ENCODE measurements around the gene ITGA4. TPM values are rescaled to one million over a fixed set of nuclear protein-coding genes. Genes with fewer than 3 reads are reported as not detected.
A peak's percentile ranks its signal among the peaks of the same experiment; 100 is the strongest.

ITGA4 gene
- total RNA-seq, 1 donor from 2014 or later: 2.3 TPM

DNA sequence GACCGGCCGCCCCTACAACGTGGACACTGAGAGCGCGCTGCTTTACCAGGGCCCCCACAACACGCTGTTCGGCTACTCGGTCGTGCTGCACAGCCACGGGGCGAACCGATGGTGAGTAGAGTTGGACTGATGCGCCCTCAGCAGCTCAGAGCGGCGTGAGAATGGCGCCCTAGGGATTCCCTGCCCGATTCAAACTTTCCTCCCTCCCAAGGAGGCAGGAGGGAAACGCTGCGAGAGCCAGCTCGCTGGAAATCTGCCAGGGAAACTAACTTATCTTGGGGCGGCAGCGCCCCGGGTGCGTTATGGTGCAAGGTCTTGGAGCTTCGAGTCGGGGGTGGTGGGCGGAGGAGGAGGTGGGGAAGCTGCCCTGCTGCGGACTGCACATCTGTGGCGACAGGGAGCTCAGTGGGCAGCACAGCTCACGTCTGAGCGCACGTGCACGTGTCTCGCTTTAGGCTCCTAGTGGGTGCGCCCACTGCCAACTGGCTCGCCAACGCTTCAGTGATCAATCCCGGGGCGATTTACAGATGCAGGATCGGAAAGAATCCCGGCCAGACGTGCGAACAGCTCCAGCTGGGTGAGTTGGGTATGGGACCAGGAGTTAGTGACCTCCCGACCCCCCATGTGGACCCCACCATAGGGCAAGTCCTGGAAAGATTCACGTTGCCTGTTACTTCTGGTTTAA lies 697 bp downstream of the ITGA4 start:
- peak; percentile 46 for DNase-seq (ENCODE audit: low spot score)
- ATAC-seq: peak; percentile 40

DNA sequence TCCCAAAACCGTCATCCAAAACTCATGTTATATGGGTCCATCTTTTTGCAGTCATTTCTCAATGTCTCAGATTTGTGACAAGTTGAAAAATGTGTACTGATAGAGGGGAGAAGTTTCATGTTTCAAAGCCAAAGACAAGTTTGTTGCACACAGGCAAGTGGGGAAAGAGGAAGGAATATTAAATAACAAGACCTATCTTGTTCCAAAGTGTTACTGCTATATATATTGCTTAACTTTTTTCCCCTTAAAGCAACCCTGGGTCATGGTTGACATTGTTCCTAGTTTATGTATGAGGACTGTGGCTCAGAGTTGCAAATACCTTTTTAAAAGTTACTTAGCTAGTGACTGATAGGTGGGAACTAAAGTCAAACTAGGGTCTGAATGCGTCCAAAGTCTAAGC lies 1.7 kb downstream of the ITGA4 start:
- DNase-seq (ENCODE audit: low spot score) (no peak), ATAC-seq (no peak)

DNA sequence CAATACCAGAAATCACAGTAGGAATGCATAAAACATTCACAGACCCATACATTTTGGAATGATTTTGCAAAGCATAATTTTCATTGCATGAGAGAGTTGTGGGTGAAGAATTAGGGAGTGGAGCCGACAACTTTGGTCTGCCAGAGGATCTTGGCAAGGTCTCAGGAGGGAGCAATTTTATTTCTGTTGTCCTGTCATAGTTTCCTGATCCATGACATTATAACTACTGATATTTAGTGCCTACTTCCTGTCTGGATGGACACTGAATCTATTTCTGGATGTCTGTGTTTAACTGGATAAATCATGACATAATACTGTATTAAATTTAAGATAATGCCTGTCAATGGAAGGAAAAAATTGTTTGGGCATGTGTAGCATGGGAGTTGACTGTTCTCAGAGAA lies 2.4 kb downstream of the ITGA4 start:
- ATAC-seq: no peak

DNA sequence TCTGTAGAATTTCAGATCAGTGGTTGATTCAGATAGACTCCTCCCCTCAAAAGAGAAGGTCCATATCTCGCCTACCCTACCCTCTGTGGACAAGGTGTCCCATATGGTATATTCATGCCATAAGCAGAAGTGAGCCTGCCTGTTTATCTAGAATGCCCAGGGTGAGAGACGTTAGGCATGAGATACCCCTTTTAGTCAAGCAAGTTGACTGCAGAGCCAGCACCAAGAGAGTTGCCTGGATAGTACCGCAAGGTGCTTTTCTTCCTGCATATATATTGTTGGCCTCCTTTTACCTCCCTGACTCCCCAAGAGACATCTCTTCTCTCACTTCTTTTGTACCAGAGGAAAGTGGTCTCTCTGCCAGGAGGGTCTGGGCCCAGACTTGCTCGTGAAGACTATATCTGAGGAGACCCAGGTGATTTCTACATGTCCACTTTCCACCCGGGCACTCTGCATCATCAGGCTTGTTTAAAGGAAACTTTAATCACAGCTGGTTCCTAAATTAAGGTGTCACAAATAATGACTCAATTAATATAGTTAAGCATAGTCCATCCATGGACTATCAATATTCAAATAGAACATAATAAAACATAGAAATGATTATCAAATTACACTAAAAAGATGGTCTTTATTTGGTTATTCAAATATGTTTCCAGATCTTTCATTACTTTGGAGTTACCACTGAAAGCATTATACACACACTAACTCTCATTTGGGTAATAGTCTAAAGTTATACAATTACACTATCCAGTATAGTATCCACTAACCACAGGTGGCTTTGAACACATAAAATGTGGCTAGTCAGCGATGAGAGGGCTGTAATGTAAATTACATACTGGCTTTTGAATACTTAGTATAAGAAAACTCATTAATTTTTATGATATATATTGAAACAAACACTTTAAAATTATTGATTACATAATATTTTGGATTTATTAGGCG lies 4.1 kb downstream of the ITGA4 start:
- ATAC-seq (no peak), DNase-seq (ENCODE audit: low spot score) (no peak)

More for the DNA sequence above, 2.4 kb downstream of the ITGA4 start:
- DNase-seq (ENCODE audit: low spot score): no peak

DNA sequence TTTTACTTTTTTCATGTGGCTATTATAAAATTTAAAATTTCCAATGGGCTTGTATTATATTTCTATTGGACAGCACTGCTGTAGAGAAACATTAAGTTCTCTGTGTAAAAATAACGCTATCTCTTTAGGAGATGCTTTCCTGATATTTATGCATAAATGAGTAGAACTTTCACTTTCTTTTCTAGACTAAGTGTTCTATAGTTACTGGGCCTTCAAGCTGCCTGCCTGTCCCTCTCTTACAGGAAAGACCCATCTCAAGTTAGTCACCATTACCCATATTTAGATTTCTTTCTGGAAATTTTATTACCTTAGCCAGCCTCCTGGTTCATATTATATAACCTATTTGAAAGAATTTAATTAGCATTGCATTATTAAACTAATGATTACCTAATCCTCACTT lies 4.8 kb downstream of the ITGA4 start:
- ATAC-seq (no peak), DNase-seq (ENCODE audit: low spot score) (no peak)

DNA sequence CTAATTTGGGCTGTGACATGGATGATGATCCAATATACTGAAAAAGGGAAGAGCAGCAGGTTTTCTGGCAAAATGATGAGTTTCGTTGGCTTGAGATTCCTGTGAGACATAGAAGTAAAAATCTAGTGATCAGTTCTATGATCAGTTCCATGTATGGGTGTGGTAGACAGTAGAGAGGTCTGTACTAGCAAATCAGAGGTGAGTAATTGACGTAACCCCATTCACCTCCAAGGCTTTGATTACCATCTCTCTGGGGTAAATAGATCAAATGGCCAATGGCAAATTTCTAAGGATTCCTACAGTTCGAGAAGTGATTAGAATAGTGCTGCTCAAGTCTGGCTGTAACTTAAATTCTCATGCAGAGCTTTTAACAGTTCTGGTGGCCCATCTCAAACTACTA lies 6.4 kb downstream of the ITGA4 start:
- ATAC-seq (no peak), DNase-seq (ENCODE audit: low spot score) (no peak)

DNA sequence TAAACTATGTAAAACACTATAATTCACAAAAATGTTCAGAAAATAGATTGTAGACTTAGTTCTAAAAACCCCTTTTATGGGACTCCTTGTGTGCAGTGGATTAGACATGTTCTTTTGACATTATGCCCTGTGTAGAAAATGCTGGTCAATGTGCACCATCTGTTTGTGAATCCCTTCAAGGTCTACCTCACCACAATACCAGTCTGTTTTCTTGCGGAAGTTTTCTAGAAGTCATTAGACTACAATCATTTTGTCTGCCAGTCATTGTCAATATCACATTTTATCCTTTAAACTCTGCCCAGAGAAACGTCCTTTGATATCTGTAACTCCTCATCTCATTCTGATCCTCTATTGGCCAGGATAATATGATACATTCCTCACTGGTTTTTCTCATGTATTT lies 7.8 kb downstream of the ITGA4 start:
- ATAC-seq: no peak

DNA sequence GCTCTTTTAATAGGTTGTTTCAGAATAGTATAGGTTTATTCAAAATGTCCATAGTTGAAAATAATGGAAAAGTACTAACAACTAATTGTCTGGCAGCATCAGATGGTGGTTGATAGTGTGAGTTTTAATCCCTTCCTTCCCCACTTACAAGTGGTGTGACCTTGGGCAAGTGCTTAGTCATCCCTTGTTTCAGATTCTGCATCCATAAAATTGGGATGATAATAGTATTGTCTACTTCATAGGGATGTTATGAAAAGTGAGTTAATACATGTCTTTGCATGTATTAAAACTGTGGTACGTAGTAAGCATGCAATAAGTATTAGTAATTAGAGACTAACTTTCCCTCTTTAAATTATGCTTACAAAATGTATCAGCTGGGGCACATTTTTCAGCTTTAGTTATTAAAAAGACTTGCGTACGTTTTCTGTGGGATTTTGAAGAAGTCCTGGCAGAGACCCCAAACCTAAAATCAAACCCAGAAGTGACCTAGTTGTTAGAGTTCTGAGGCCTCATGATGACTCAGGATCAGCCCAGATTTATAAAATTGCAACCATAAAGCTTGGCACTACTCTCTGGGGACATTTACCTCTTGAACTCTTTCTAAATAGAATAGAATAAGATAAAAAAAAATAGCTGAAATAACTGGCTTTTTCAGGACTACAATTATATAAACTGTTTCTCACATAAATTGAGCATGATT lies 8.6 kb downstream of the ITGA4 start:
- ATAC-seq: no peak
- DNase-seq (ENCODE audit: low spot score): no peak

More for the DNA sequence above, 7.8 kb downstream of the ITGA4 start:
- DNase-seq (ENCODE audit: low spot score): no peak

DNA sequence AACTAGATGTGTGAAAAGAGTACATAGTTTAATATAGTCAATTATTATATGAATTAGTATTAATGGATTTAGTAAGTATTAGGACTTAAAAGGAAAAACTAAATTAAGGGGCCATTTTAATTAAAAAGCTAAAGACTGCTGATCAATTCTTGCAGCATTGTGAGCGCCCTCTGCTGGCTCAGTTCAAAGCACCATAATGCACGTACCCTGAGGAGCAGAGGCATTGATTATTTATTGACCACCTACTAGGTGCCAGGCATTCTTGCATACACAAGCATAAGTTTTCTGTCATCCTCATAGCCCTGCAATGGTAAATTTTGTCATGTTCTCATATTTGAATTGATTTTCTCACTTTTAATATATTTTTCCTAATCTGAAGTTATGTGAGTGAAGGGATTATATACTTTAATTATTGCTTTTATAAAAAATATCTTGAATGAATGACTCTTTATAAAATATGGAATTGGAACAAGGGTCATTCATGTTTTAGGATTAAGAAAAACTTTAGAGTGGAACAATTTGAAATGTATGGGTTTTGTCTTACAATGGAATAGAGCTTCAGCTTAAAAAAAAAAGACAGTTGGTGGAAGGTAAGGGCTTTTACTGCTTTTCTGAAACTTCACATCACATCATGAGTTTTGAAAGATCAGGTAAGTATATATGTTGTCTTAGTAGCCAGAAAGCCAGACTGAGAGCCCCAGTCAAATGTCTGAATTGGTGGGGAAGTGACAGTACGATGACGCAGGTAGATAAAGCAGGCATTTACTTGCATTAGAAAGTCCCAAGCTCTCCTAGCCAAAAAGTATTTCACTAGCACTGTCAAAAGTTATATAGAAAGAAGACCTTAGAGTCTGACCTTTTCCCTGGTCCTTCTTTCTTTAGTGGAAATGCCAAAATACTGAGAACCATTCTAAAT lies 9.7 kb downstream of the ITGA4 start:
- ATAC-seq (peak; percentile 53), DNase-seq (ENCODE audit: low spot score) (peak; percentile 61)

DNA sequence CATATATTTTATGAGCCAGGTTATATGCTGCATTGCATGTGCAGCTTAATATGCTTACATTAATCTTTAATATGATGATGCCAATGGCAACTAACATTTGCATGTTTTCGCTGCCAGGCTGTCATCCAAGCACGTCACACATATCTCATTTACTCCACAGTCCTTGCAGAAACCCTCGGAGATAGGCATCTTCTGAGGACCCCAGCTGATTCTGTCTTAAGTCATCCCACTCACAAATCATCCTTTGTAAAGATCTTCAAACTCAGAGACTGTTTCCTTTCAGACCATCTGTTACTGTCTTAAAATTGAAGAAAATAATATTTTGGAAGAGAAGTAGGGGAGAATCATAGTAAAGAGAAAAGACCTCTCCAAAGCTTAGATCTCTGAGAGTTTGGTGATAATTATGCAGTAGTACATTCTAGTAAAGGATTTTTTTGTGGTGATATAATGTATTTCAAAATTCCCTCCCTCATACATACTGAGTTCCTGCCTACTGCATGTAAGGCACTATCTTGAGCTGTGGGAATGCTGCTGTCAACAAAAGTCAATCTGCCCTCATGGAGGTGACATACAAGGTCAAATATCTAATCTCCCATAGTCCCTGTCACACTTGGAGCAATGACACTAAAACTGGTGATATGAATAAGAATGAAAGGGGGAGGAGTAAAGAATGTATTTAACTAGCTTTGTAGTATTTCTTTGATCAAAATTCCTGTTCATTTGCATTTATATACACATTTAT lies 11.0 kb downstream of the ITGA4 start:
- no peak for DNase-seq (ENCODE audit: low spot score)
- no peak for ATAC-seq

DNA sequence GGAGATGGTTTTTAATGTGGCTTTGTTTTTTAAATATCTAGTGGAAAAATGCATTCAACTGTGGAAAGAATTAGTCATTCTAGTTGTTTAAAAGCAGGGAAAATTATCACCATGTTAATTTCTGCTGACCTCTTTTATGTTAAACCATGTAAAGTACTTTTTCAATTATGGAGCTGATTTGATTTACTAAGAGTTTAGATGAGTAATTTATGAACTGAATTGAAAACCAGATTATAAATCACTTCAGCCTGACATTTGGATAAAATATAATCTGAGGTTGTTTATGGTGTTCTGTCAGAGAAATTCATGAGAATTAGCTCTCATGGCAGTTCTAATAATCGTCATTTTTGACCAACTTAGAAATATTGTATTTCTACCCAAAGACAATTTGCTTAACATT lies 11.6 kb downstream of the ITGA4 start:
- no peak for DNase-seq (ENCODE audit: low spot score)
- no peak for ATAC-seq

DNA sequence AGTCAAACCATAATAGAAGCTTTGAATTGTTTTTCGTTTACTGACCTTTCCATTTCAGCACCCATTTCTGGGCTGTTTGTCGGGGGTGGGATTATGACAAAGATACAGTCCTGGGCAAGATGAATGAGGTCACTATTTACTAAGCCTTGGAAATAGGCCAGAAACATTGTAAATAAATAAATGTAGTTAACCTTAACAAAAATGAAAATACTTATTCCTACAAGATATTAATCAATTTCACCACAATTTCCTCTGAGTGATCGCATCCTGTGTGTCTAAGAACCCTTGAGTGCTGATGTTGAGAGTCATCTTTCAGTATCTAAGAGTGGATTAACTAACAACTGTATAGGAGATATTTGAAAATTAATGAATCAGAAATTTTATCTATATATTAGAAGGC lies 14.0 kb downstream of the ITGA4 start:
- DNase-seq (ENCODE audit: low spot score) (no peak), ATAC-seq (no peak)

DNA sequence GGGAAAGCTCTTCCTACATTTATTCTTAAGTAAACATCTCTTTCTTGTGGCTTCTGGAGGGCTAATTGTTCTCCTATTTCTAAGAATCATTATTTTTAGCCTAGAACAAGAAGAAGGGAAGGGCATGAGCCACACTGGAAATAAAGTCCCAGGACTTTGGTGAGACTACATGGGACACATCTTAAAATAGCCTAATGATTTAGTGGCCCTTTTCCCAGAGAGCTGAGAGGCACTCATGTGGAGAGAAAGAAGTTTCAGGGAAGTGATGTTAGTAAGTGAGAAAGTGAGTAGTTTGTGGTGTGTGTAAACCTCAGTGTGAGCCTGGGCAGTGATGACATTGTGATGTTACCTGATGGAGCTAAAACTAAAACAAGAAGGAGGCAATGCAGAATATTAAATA lies 14.6 kb downstream of the ITGA4 start:
- ATAC-seq (no peak), DNase-seq (ENCODE audit: low spot score) (no peak)

DNA sequence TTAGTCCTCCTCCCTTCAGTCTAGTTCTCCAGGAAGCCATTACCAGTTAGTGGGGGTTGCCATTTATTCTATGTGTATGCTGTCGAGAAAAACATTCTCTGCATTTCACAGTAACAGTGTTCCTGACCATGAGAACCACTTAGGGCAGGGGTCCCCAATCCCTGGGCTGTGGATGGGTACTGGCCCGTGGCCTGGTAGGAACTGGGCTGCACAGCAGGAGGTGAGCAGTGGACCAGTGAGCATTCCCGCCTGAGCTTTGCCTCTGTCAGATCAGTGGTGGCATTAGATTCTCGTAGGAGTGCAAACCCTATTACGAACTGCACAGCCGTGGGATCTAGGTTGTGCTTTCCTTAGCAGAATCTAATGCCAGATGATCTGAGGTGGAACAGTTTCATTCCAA lies 15.8 kb downstream of the ITGA4 start:
- no peak for DNase-seq (ENCODE audit: low spot score)
- ATAC-seq: no peak

DNA sequence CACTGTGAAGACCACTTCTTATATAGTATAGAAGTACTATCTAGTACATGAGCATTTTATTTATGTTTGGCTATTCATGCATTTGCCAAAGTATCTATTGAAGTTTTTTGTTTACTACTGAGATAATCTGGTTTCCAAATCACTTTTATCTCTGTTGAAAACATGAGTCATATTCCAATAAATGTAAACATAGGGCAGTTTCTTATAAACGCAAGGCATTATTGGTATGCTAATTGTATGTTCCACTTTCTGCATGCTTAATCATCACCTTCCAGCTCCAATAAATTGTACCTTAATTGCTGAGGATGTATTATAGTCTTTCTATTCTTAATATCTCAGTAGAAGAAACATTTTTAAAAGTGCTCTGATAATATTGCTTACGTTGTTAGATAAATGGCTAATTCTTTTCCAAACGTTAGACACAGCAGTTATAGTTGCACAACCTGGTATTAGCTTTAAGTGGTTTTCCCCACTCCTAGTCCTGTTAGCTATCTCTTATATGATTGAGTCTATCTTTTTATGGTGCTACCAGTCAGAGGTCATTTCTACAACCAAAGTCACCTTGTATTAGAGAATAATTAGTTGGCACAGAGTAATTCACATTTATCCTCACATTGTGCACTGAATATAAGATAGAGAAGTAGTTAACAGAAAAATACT lies 17.2 kb downstream of the ITGA4 start:
- no peak for DNase-seq (ENCODE audit: low spot score)
- ATAC-seq: no peak

DNA sequence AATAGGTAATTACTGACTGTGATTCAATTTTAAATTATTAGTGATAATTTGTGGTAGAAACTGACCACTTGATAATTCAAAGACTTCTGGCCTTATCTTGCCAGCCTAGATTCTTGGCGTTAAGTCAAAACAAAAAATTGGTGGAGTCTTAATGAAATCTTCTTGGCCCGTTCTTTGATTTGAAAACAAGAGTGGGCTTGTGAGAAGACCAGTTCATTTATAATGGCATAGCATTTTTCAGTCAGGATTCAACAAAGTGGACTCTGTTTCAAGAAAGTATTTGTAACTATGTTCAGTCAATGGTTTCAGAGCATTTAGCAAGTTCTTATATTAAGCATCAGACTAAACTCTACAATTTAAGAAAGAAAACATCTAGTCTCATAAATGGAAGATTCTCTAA lies 26.0 kb downstream of the ITGA4 start:
- no peak for DNase-seq (ENCODE audit: low spot score)
- ATAC-seq: no peak

DNA sequence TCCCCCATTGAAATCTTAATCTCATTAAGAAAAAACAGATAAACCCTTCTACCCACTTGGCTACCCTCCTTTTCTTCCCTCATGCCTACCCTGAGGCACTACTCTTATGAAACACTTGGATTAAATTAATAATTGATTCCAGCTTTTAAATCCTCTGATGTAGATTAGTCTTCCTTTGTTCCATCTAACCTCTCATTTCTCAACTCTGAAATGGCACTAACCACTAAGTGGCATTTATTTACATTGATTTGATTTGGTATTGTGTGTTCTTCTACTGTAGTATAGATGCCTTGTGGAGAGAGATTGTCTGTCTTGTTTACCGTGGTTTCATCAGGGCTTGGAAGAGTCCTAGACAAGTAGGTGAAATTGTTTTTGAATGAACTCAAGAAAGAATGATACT lies 26.7 kb downstream of the ITGA4 start:
- DNase-seq (ENCODE audit: low spot score) (no peak), ATAC-seq (no peak)

DNA sequence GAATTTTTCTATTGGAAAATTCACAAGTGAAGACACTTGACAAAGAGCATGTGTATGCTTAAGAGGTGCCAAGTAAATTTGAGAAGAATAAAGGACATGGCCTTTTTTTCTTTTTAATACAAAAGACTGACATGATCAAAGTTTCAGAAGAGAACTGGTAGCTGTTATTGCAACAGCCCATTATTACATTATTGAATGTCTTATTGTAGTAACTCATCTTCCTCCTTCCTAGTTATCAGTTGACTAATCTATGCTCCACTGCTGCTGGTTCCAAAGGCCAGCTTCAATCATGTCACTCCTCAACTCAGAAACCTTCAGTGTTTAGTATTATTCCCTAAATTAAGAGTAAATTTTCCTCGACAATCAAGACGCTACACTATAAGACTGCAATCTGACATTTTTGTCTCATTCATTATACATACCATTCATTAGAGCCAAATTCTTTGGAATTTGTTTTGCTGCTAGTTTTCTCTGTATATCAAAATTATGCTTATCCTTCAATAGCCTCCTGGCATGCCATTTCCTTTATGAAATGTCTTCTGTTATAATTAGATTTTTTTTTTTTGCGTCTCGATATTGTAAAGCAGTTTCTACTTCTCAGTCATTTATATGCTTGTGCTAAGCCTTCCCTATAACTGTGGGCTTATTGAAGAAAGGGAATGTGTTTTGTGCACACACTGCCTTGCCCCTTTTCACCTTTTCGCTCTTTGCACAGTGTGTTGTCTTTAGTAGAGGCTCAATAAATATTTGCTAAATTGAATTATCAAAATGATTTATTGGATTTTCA lies 27.9 kb downstream of the ITGA4 start:
- DNase-seq (ENCODE audit: low spot score) (no peak), ATAC-seq (no peak)

DNA sequence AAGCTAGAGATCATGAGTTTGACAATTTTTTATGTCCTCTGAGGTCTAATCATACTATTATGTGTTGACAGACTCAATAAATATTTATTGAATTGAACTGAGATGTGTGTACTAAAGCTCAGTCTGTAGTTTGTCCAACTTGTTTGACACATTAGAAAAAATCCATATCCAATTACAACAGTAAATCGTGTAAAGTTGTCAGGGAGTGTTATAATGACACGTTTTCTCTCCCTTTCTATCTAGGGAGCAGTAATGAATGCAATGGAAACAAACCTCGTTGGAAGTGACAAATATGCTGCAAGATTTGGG lies 28.4 kb downstream of the ITGA4 start:
- DNase-seq (ENCODE audit: low spot score) (no peak), ATAC-seq (no peak)
